Measurements from ENCODE around the gene STYXL1. TPM values are rescaled to one million over a fixed set of nuclear protein-coding genes. Genes with fewer than 3 reads are reported as not detected.

The STYXL1 gene
- total RNA-seq, 1 experiment from 2014 or later, result 21.3 TPM

DNA sequence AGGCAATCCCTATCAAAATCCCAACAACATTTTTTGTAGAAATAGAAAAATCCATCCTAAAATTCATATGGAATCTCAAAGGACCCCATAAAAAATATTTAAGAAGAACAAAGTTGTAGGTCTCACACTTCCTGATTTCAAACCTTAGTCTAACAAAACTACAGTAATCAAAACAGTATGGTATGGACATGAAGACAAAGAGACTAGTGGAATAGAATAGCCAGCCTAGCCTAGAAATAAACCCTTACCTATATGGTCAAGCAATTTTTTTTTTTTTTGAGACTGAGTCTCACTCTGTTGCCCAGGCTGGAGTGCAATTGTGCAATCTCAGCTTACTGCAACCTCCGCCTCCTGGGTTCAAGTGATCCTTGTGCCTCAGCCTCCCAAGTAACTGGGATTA lies 49.8 kb downstream of the STYXL1 start (continued):
- TF ChIP-seq, protein P1, sequence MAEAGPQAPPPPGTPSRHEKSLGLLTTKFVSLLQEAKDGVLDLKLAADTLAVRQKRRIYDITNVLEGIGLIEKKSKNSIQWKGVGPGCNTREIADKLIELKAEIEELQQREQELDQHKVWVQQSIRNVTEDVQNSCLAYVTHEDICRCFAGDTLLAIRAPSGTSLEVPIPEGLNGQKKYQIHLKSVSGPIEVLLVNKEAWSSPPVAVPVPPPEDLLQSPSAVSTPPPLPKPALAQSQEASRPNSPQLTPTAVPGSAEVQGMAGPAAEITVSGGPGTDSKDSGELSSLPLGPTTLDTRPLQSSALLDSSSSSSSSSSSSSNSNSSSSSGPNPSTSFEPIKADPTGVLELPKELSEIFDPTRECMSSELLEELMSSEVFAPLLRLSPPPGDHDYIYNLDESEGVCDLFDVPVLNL (CRISPR knock-in tag; IDR thresholded peaks at IDR 0.05; ENCODE audit: borderline replicate concordance, low read depth), result no peak
- TF ChIP-seq JAZF1 (CRISPR knock-in tag; IDR thresholded peaks at IDR 0.05) (no peak), MLX (CRISPR knock-in tag; IDR thresholded peaks at IDR 0.05) (no peak), NFE2L1 (CRISPR knock-in tag; IDR thresholded peaks at IDR 0.05) (no peak), CREB1 (CRISPR knock-in tag; IDR thresholded peaks at IDR 0.05) (no peak)
- TF ChIP-seq, protein P2, sequence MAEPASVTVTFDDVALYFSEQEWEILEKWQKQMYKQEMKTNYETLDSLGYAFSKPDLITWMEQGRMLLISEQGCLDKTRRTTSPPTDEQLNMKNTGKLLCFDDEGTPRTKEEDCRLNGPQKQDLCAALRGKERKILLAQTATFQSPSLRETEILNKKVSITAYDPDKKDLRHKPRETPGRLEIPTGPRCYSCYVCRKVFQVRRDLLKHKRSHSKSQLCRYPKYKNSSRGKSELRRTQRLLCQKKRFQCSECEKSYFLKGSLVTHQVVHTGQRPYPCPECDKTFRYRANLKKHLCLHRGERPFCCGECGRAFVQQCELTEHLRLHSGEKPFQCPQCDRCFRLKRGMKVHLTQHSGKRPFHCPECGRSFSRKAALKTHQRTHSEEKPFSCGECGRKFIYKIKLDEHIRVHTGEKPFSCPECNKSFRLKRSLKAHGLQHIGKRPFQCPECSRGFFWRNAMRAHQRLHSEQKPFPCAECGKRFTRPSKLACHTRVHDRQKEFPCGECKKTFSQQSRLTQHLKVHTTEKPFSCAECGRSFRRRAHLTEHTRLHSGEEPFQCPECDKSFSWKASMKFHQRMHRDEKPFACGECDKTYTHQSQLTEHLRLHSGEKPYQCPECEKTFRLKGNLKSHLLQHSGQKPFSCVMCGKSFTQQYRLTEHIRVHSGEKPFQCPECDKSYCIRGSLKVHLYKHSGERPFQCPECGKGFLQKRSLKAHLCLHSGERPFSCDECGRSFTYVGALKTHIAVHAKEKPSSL (CRISPR knock-in tag; conservative IDR thresholded peaks at IDR 0.05), result no peak

GRCh38 chr7:75996476-75996875 lies 51.3 kb downstream of the STYXL1 start:
- POLR2A ChIA-PET, result no interaction called here

GRCh38 chr7:75995996-75996395 lies 51.8 kb downstream of the STYXL1 start:
- Mint-ChIP-seq H3K36me3 (peaks cover 2% of the 10 kb centered on the region; the same call in 1 of the 2 replicates), H3K4me3 (no peak overlapping the region), H3K27me3 (ENCODE audit: low read depth) (no peaks in the 10 kb centered on the region), H3K4me1 (peaks cover 11% of the 10 kb centered on the region), H3K27ac (no peak overlapping the region), H3K9me3 (no peaks in the 10 kb centered on the region)
- no peak for DNase-seq (ENCODE audit: low spot score)
- POLR2A ChIA-PET, result no interaction called here
- no peak for ATAC-seq
- CTCF ChIA-PET, result interaction anchor here (1.5 kb wide), 1 partner anchor 24 kb away, joined by 5 read pairs; no protein-coding TSS in a partner anchor
- TF ChIP-seq FOXP4 (CRISPR knock-in tag; IDR thresholded peaks at IDR 0.05), result no peak
- TF ChIP-seq CBFB (CRISPR knock-in tag; IDR thresholded peaks at IDR 0.05; ENCODE audit: low read depth), result no peak
- TF ChIP-seq ZNF219 (CRISPR knock-in tag; IDR thresholded peaks at IDR 0.05; ENCODE audit: borderline replicate concordance), result no peak
- TF ChIP-seq ATF1 (CRISPR knock-in tag; IDR thresholded peaks at IDR 0.05), result no peak
- TF ChIP-seq, protein P3, sequence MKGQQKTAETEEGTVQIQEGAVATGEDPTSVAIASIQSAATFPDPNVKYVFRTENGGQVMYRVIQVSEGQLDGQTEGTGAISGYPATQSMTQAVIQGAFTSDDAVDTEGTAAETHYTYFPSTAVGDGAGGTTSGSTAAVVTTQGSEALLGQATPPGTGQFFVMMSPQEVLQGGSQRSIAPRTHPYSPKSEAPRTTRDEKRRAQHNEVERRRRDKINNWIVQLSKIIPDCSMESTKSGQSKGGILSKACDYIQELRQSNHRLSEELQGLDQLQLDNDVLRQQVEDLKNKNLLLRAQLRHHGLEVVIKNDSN (CRISPR knock-in tag; IDR thresholded peaks at IDR 0.05), result no peak
- no peak for TF ChIP-seq E2F1 (CRISPR knock-in tag; IDR thresholded peaks at IDR 0.05)
- no peak for TF ChIP-seq SMAD4 (CRISPR knock-in tag; IDR thresholded peaks at IDR 0.05)
- TF ChIP-seq SP1 (CRISPR knock-in tag; conservative IDR thresholded peaks at IDR 0.05), result no peak
- no peak for TF ChIP-seq CREM (CRISPR knock-in tag; IDR thresholded peaks at IDR 0.05)
- TF ChIP-seq MAX (CRISPR knock-in tag; IDR thresholded peaks at IDR 0.05), result no peak
- no peak for TF ChIP-seq NFE2L1 (CRISPR knock-in tag; IDR thresholded peaks at IDR 0.05)
- TF ChIP-seq ATF3 (CRISPR knock-in tag; conservative IDR thresholded peaks at IDR 0.05), result no peak
- TF ChIP-seq ESRRA (CRISPR knock-in tag; IDR thresholded peaks at IDR 0.05; ENCODE audit: borderline replicate concordance), result no peak
- TF ChIP-seq NR1H2 (CRISPR knock-in tag; IDR thresholded peaks at IDR 0.05), result no peak
- no peak for TF ChIP-seq ZNF423 (CRISPR knock-in tag; IDR thresholded peaks at IDR 0.05)
- no peak for TF ChIP-seq ZNF138 (CRISPR knock-in tag; conservative IDR thresholded peaks at IDR 0.05)

More at GRCh38 chr7:75996476-75996875, 51.3 kb downstream of the STYXL1 start:
- Mint-ChIP-seq H3K4me3 (no peak overlapping the region), H3K27me3 (ENCODE audit: low read depth) (no peaks in the 10 kb centered on the region), H3K9me3 (no peaks in the 10 kb centered on the region), H3K4me1 (peaks cover 9% of the 10 kb centered on the region), H3K27ac (peak overlapping the region; percentile 11; the same call in 1 of the 2 replicates), H3K36me3 (peaks cover 2% of the 10 kb centered on the region; the same call in 1 of the 2 replicates)
- TF ChIP-seq, protein P4, sequence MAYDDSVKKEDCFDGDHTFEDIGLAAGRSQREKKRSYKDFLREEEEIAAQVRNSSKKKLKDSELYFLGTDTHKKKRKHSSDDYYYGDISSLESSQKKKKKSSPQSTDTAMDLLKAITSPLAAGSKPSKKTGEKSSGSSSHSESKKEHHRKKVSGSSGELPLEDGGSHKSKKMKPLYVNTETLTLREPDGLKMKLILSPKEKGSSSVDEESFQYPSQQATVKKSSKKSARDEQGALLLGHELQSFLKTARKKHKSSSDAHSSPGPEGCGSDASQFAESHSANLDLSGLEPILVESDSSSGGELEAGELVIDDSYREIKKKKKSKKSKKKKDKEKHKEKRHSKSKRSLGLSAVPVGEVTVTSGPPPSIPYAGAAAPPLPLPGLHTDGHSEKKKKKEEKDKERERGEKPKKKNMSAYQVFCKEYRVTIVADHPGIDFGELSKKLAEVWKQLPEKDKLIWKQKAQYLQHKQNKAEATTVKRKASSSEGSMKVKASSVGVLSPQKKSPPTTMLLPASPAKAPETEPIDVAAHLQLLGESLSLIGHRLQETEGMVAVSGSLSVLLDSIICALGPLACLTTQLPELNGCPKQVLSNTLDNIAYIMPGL (CRISPR knock-in tag; IDR thresholded peaks at IDR 0.05), result no peak
- no peak for TF ChIP-seq ZNF423 (CRISPR knock-in tag; IDR thresholded peaks at IDR 0.05)
- CTCF ChIA-PET, result interaction anchor here (1.5 kb wide), 1 partner anchor 24 kb away, joined by 5 read pairs; no protein-coding TSS in a partner anchor
- ATAC-seq (no peak), DNase-seq (ENCODE audit: low spot score) (no peak)

Data from WTC11 (cell line).